ENCODE measurements around the gene CCNI2.

CCNI2 gene, protein sequence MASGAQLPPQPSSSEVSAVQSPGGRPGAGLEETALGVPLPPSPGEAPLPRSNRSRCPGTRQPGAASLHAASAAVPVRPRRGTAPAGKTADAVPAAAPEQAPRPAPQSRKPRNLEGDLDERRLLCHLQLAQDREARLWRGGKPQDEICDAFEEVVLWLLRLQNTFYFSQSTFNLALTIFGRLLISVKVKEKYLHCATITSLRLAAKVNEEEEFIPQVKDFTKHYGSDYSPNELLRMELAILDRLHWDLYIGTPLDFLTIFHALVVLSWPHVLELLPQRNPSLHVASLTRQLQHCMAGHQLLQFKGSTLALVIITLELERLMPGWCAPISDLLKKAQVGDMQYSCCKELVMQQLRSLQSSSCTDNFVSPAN

DNA sequence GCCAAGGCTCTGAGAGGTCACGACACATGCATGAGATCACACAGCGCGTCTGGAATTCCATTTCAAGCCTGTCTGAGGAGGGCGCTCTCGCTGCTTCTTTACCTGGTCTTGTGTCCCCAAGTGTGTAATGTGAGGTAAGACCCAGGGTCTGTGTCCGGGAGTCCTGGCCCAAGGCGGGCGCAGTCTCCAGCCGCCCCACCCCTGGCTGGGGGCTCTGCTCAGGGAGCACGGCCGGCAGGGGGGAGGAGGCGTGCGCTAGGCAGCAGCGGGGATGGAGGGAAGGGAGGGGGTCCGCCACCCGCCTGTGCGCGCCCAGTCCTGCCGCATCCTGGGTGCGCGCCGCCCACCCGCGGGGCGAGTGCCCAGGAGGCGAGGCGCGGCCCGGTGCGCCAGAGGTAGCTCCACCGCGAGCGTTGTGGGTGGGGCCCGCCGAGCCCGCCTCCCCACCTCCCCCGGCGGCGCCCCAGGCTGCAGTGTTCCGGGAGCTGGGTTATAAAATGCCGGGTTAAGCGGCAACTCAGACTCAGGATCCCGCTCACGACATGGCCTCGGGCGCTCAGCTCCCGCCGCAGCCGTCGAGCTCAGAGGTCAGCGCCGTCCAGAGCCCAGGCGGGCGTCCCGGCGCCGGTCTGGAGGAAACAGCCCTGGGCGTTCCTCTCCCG is at the start of gene CCNI2:
Gene CCNI2, plus strand, starts transcription at position 473 of the 662 bp plus-strand sequence. Its CDS starts 70 bp downstream, at position 543.
- in situ Hi-C loops (cut with MboI; ENCODE audit: low sequenced_read_pairs): no loop called here

- in situ Hi-C loops (cut with MboI; ENCODE audit: low sequenced_read_pairs): no loop called here
Measured at GRCh38 chr5:132704875-132705274, 42.4 kb upstream of the CCNI2 start.

- in situ Hi-C loops (cut with MboI; ENCODE audit: low sequenced_read_pairs): no loop called here
Measured at GRCh38 chr5:132708645-132709044, 38.6 kb upstream of the CCNI2 start.

GRCh38 chr5:132714456-132715307 is 32.5 kb upstream of the CCNI2 start:
- in situ Hi-C loops (cut with MboI; ENCODE audit: low sequenced_read_pairs): no loop called here

DNA sequence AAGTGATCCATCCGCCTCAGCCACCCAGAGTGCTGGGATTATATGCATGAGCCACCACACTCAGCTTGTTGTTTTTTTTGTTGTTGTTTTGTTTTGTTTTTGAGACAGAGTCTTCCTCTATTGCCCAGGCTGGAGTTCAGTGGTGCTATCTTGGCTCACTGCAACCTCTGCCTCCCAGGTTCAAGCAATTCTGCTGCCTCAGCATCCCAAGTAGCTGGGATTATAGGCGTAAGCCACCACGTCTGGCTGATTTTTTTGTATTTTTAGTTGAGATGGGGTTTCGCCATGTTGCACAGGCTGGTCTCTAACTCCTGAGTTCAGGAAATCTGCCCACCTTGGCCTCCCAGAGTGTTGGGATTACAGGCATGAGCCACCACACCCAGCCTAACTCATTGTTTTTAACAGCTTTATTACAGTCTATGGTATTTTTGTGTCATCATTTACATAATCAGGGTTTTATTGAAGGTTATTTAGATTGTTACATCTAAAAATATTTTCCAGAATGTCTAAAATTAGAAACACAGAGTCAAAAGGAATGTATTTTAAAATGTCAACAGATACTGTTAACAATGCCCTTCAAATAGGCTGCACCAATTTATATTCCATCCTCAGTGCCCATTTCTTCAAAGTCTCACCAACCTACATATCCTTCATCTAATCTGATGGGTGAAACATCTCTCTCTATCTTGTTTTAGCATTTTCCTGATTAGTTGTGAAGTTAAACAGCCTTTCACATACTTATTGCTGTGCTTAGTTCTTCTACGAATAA is 28.5 kb upstream of the CCNI2 start:
- in situ Hi-C loops (cut with MboI; ENCODE audit: low sequenced_read_pairs): no loop called here

- in situ Hi-C loops (cut with MboI; ENCODE audit: low sequenced_read_pairs): no loop called here
Measured at GRCh38 chr5:132725745-132726144, 21.5 kb upstream of the CCNI2 start.

GRCh38 chr5:132729896-132730295 is 17.3 kb upstream of the CCNI2 start:
- in situ Hi-C loops (cut with MboI; ENCODE audit: low sequenced_read_pairs): no loop called here

DNA sequence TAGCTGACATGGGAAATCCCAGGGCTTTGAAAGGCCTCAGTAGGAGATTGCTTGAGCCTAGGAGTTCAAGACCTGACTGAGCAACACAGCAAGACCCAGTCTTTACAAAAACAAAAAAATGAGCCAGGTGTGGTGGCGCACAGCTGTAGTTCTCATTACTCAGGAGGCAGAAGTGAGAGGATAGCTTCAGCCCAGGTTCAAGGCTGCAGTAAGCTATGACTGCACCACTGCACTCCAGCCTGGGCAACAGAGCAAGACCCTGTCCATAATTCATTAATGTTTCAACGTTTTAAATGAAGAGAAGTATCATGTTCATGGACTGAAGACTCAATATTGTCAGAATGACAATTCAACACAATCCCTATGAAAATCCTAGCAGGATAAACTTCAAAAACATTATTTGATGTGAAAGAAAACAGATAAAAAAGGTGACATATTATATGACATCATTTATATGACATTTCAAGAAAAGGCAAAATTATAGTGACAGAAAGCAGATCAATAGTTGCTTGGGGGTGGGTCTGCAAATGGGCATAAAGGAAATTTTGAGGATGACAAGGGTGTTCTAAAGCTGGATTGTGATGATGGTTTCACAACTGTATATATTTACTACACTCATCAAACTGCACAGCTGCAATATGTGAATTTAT is 13.6 kb upstream of the CCNI2 start:
- in situ Hi-C loops (cut with MboI; ENCODE audit: low sequenced_read_pairs): no loop called here

DNA sequence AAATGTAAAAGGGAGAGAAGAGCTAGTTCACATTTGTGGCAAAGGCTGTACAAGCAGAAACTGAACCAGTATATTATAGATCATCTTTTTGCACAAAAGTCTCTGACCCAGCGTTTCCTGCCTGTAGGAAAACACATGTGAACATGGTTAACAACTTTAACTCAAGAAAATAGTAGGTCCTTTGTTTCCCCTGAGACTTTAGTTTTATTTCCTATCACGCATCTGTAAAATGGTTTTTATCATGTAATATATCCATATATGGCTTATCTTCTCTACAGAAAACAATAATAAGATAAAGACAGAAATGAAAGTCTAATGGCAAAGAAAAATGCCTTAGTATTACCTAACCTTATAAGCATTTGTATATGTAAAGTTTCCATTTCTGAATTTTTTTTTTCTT is 12.5 kb upstream of the CCNI2 start:
- in situ Hi-C loops (cut with MboI; ENCODE audit: low sequenced_read_pairs): no loop called here

- in situ Hi-C loops (cut with MboI; ENCODE audit: low sequenced_read_pairs): no loop called here
Measured at GRCh38 chr5:132736853-132737833, 10.1 kb upstream of the CCNI2 start, which contains the start of gene KIF3A. KIF3A (minus strand) TSS chr5:132737546; CDS start chr5:132737419, 127 bp downstream.

- in situ Hi-C loops (cut with MboI; ENCODE audit: low sequenced_read_pairs): no loop called here
Measured at GRCh38 chr5:132737982-132738681, 9.1 kb upstream of the CCNI2 start.

DNA sequence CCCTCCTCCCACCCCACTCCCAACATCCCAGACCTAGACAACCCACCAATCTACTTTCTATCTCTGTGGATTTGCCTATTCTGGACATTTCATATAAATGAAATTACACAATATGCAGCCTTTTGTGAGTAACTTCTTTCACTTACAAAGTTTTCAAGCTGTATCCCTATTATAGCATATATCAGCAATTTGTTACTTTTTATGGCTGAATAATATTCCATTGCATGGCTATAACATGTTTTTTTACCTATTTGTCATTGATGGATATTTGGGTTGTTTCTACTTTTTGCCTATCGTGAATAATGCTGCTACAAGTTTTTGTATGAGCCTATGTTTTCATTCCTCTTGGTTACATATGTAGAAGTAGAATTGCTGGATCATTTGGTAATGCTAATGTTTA is 8.0 kb upstream of the CCNI2 start:
- in situ Hi-C loops (cut with MboI; ENCODE audit: low sequenced_read_pairs): no loop called here

DNA sequence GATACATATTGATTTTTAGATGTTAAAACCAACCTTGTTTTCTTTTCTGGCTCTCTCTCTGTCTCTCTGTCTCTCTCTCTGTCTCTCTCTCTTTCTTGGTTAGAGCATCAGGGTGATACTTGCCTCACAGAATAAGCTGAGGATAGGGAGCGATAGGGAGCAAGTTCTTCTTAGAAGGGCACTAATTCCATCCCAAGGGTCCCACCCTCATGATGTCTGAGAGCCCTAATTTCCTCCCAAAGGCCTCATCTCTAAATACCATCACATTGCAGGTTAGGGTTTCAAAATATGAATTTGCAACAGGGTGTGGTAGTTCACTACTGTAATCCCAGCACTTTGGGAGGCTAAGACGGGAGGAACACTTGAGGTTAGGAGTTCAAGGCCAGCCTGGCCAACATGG is 5.1 kb upstream of the CCNI2 start:
- in situ Hi-C loops (cut with MboI; ENCODE audit: low sequenced_read_pairs): no loop called here

DNA sequence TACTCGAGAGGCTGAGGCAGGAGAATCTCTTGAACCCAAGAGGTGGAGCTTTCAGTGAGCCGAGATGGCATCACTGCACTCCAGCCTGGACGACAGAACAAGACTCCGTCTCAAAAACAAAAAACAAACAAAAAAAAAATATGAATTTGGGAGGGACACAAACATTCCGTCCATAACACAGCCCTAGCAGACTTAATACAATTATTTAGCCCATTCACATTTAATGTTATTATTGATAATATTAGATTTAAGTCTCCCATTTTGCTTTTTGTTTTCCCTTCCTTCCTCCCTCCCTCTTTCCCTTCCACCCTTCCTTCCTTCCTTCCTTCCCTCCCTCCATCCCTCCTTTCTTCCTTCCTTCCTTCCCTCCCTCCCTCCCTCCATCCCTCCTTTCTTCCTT is 4.6 kb upstream of the CCNI2 start:
- in situ Hi-C loops (cut with MboI; ENCODE audit: low sequenced_read_pairs): no loop called here

DNA sequence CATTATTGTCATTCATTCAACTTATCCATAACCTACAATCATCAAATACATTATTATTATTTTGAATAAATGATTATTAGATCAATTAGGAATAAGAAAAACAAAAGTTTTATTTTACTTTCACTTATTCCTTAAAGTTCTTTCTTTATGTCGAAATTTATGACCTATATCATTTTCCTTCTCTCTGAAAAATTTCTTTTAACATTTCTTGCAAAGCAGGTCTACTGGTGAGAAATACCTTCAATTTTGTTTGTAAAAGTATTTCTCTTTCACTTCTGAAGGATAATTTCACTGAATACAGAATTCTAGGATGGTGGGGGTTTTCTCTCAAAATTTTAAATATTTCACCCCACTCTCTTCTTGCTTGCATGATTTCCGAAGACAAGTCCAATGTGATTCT is 2.6 kb upstream of the CCNI2 start:
- in situ Hi-C loops (cut with MboI; ENCODE audit: low sequenced_read_pairs): no loop called here

- in situ Hi-C loops (cut with MboI; ENCODE audit: low sequenced_read_pairs): no loop called here
Measured at GRCh38 chr5:132746592-132746953, 653 bp upstream of the CCNI2 start.

- in situ Hi-C loops (cut with MboI; ENCODE audit: low sequenced_read_pairs): no loop called here
Measured at GRCh38 chr5:132747616-132748440, 602 bp downstream of the CCNI2 start.
